Natural killer cell (primary cell): ENCODE data around the gene SRP14. TPM values are rescaled to one million over a fixed set of nuclear protein-coding genes. Genes with fewer than 3 reads are reported as not detected.

Experiments used
- ATAC-seq, 3 donors: fragments of 150-1000 bp in 2 of 3; fragments of 200-7000 bp in 1 of 3; cut with Tn5 transposase; 1 replicate in 1 of 3; 2 replicates in 2 of 3; pipeline ENCODE4 v1.10.0; 2021; ENCODE audit warnings: mild to moderate bottlenecking in 2 of 3, moderate library complexity in 2 of 3
- DNase-seq, 2 donors: peaks; one replicate each; pipeline versions ENCODE4 v3.0.0 to v3.0.0-alpha.2; 2013 to 2021; ENCODE audit warnings: mixed read lengths in 1 of 2
- H3K27ac ChIP-seq: one replicate; pipeline ENCODE4 v1.5.1; 2013; ENCODE audit warnings: mild to moderate bottlenecking, low read length
- H3K27me3 ChIP-seq: one replicate; pipeline ENCODE4 v1.6.1; 2013; ENCODE audit warnings: low read length; ENCODE audit not compliant: control insufficient read depth, insufficient read depth
- H3K36me3 ChIP-seq: one replicate; pipeline ENCODE4 v1.6.1; 2013; ENCODE audit warnings: low read length; ENCODE audit not compliant: control insufficient read depth, insufficient read depth
- H3K4me1 ChIP-seq: one replicate; pipeline ENCODE4 v1.6.1; 2013; ENCODE audit warnings: low read length; ENCODE audit not compliant: control insufficient read depth, insufficient read depth
- H3K4me3 ChIP-seq: one replicate; pipeline ENCODE4 v1.5.1; 2013; ENCODE audit warnings: low read length
- H3K9me3 ChIP-seq: one replicate; pipeline ENCODE4 v1.6.1; 2013; ENCODE audit warnings: low read length; ENCODE audit not compliant: control insufficient read depth, insufficient read depth
- H3K27ac Mint-ChIP-seq, 2 donors: one replicate each; pipeline ENCODE4 v1.8.0; 2022; ENCODE audit warnings: mild to moderate bottlenecking in 2 of 2, mixed read lengths in 2 of 2, moderate library complexity in 1 of 2
- H3K27me3 Mint-ChIP-seq, 2 donors: one replicate each; pipeline ENCODE4 v1.8.0; 2022; ENCODE audit warnings: low read depth in 2 of 2, mixed read lengths in 2 of 2
- H3K36me3 Mint-ChIP-seq: one replicate; pipeline ENCODE4 v1.8.0; 2022; ENCODE audit warnings: mixed read lengths
- H3K4me1 Mint-ChIP-seq, 2 donors: one replicate each; pipeline ENCODE4 v1.8.0; 2022; ENCODE audit warnings: mixed read lengths in 2 of 2
- H3K4me3 Mint-ChIP-seq: one replicate; pipeline ENCODE4 v1.8.0; 2022; ENCODE audit warnings: mild to moderate bottlenecking, moderate library complexity, mixed read lengths
- H3K9me3 Mint-ChIP-seq, 2 donors: one replicate each; pipeline ENCODE4 v1.8.0; 2022; ENCODE audit warnings: mixed read lengths in 2 of 2
- WGBS: methylation state at CpG from one replicate; pipeline ENCODE4 v1.1.7; 2013; ENCODE audit warnings: missing lambda C conversion rate; ENCODE audit not compliant: insufficient coverage; 5-methylcytosine and 5-hydroxymethylcytosine counted together
- intact Hi-C: fragments of 100-400 bp; cut with micrococcal nuclease; formaldehyde crosslinking; loops from one replicate; pipeline ENCODE4 v1.14.2; 2022
- total RNA-seq, 4 donors: library from RNA; stranded (reverse); fragments of 120-200 nt in 1 of 4; gene quantifications; one replicate each; pipeline versions ENCODE4 v1.2.3 to v1.2.4, GENCODE V29; 2013 to 2022
- TF ChIP-seq, protein P1 (sequence below): fragments of 200-600 bp; IDR thresholded peaks from one replicate; pipeline ENCODE4 v1.8.0; 2022; ENCODE audit warnings: antibody characterized with exemption

SRP14 gene
- total RNA-seq, 3 donors from 2014 or later (not counting 1 experiment from before 2014, with no cell fraction given) = 126 to 143 (median 127) TPM

DNA sequence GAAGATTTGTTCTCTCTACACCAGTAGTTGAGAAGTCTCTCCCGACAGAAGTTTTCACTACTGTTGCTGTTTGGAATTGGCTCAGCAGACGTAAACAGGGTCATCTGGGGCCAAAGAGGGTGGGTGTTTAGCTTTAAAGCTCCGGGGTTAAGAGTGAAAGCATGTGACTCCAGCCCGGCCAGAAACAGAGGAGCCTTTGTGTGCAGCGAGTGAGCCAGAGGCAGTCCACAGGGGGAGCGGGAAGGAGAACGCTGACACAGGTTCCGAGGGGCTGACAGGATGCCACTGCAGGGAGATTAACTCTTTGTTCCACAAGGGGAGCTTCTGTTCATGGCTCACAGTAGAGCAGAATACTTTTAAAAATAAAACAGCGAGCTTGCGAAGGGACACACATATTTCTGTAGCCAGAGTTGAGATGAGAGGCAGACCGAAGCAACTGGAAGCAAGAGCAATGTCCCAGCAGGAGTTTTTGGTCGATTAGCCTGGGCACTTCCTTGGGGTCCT, 42.8 kb upstream of the SRP14 start:
- WGBS = 28% methylated on average over 12 of the region's 12 CpGs
- peaks cover 20 to 43% of the 10 kb centered on the region in 2 donors for H3K27me3 Mint-ChIP-seq
- H3K36me3 Mint-ChIP-seq = no peaks in the 10 kb centered on the region
- peaks cover 7 to 11% of the 10 kb centered on the region in 2 donors for H3K4me1 Mint-ChIP-seq
- intact Hi-C loops = no loop called here
- H3K27me3 ChIP-seq = peaks cover 6% of the 10 kb centered on the region
- peak overlapping the region; percentile 49 for H3K4me3 Mint-ChIP-seq
- no peak overlapping the region for H3K4me3 ChIP-seq
- H3K4me1 ChIP-seq = peaks cover 21% of the 10 kb centered on the region
- TF ChIP-seq, protein P1, sequence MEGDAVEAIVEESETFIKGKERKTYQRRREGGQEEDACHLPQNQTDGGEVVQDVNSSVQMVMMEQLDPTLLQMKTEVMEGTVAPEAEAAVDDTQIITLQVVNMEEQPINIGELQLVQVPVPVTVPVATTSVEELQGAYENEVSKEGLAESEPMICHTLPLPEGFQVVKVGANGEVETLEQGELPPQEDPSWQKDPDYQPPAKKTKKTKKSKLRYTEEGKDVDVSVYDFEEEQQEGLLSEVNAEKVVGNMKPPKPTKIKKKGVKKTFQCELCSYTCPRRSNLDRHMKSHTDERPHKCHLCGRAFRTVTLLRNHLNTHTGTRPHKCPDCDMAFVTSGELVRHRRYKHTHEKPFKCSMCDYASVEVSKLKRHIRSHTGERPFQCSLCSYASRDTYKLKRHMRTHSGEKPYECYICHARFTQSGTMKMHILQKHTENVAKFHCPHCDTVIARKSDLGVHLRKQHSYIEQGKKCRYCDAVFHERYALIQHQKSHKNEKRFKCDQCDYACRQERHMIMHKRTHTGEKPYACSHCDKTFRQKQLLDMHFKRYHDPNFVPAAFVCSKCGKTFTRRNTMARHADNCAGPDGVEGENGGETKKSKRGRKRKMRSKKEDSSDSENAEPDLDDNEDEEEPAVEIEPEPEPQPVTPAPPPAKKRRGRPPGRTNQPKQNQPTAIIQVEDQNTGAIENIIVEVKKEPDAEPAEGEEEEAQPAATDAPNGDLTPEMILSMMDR = no peak
- no peaks in the 10 kb centered on the region for H3K9me3 ChIP-seq
- no peaks in the 10 kb centered on the region for H3K36me3 ChIP-seq
- H3K9me3 Mint-ChIP-seq = no peaks in the 10 kb centered on the region
- no peak overlapping the region for H3K27ac ChIP-seq
- DNase-seq (peak in 1 of 2 donors; percentile 24), ATAC-seq (peak in 1 of 3 donors; percentile 33)
- H3K27ac Mint-ChIP-seq = peak overlapping the region in 1 of 2 donors; percentile 29

DNA sequence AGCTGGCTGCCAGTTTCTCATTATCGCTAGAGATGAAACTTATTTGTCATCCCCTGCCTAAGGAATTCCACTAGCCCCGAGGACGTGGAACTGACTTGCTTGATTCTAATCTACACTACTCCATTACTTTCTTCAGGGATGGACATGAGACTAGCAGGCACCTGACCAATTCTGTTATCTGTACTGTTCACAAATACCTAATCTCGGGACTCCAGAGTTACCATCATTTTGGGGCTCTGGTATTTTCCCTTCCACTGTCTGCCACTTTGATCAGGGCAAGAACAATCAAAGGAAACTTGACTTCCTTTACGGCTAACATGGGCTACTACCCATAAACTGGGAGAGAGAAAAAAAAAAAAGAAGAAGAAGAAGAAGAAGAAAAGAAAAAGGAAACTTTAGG, 41.9 kb upstream of the SRP14 start:
- H3K9me3 Mint-ChIP-seq = no peaks in the 10 kb centered on the region
- peaks cover 7 to 11% of the 10 kb centered on the region in 2 donors for H3K4me1 Mint-ChIP-seq
- Histone ChIP-seq H3K27ac (no peak overlapping the region), H3K27me3 (peaks cover 6% of the 10 kb centered on the region), H3K36me3 (no peaks in the 10 kb centered on the region), H3K4me3 (no peak overlapping the region), H3K4me1 (peaks cover 21% of the 10 kb centered on the region), H3K9me3 (no peaks in the 10 kb centered on the region)
- intact Hi-C loops = no loop called here
- TF ChIP-seq, protein P1 = no peak
- 58% methylated on average over 5 of the region's 5 CpGs for WGBS
- H3K27ac Mint-ChIP-seq = no peak overlapping the region
- DNase-seq (no peak), ATAC-seq (no peak)
- peaks cover 20 to 43% of the 10 kb centered on the region in 2 donors for H3K27me3 Mint-ChIP-seq
- no peaks in the 10 kb centered on the region for H3K36me3 Mint-ChIP-seq
- no peak overlapping the region for H3K4me3 Mint-ChIP-seq

DNA sequence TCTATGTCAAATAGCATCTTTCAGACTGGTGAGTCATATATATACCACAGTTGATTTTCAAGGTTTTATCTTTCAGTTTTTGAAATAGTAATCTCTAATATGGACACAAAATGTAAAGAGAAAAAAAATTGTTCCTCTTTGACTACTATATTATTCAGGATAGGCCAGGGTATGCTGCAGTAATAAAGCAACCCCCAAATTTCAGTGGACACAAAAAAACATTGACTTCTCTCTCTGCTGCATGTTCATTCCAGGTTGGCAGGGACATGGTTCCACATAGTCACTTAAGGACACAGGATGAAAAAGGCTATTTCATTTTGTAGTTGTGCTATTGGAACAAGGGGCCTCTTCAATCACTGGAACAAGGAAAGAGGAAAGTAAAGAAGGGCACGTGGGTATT, 41.1 kb upstream of the SRP14 start:
- TF ChIP-seq, protein P1 = no peak
- H3K36me3 Mint-ChIP-seq = no peaks in the 10 kb centered on the region
- Histone ChIP-seq H3K4me1 (peaks cover 21% of the 10 kb centered on the region), H3K27ac (no peak overlapping the region), H3K27me3 (peaks cover 6% of the 10 kb centered on the region), H3K4me3 (no peak overlapping the region), H3K9me3 (no peaks in the 10 kb centered on the region), H3K36me3 (no peaks in the 10 kb centered on the region)
- no peak for ATAC-seq
- WGBS = 76% methylated on average over 1 of the region's 1 CpG
- H3K27me3 Mint-ChIP-seq = peaks cover 23 to 43% of the 10 kb centered on the region in 2 donors
- no peak for DNase-seq
- H3K4me3 Mint-ChIP-seq = no peak overlapping the region
- H3K27ac Mint-ChIP-seq = no peak overlapping the region
- H3K4me1 Mint-ChIP-seq = peaks cover 7 to 11% of the 10 kb centered on the region in 2 donors
- intact Hi-C loops = no loop called here
- H3K9me3 Mint-ChIP-seq = no peaks in the 10 kb centered on the region

DNA sequence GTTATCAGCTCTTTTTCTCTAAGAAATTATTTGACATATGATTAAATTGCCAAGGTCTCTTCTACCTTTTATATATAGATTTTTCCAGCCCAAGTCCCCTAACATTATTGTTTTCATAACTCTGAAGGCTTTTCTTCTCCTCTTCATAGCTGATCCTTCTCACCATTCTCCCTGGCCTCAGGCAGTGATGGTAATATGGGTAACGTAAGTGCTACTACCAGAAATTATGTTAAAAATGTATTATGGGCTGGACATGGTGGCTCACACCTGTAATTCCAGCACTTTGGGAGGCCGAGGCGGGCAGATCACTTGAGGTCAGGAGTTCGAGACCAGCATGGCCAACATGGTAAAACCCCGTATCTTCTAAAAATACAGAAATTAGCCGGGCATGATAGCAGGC, 40.5 kb upstream of the SRP14 start:
- Mint-ChIP-seq H3K4me3 (no peak overlapping the region), H3K27ac (no peak overlapping the region), H3K9me3 (no peaks in the 10 kb centered on the region), H3K36me3 (no peaks in the 10 kb centered on the region), H3K4me1 (peaks cover 7 to 12% of the 10 kb centered on the region in 2 donors), H3K27me3 (peaks cover 23 to 43% of the 10 kb centered on the region in 2 donors)
- intact Hi-C loops = no loop called here
- peaks cover 21% of the 10 kb centered on the region for H3K4me1 ChIP-seq
- no peaks in the 10 kb centered on the region for H3K9me3 ChIP-seq
- H3K36me3 ChIP-seq = no peaks in the 10 kb centered on the region
- no peak for ATAC-seq
- TF ChIP-seq, protein P1 = no peak
- no peak for DNase-seq
- no peak overlapping the region for H3K4me3 ChIP-seq
- H3K27ac ChIP-seq = no peak overlapping the region
- WGBS = 96% methylated on average over 6 of the region's 6 CpGs
- peaks cover 6% of the 10 kb centered on the region for H3K27me3 ChIP-seq
